SH-SY5Y (cell line): ENCODE results near the gene TRIM15.

ENCODE experiments used
- GATA2 ChIP-seq: IDR thresholded peaks from 2 replicates; pipeline ENCODE4 v1.6.1; 2011; ENCODE audit warnings: mild to moderate bottlenecking, low read depth, low read length
- GATA3 ChIP-seq: IDR thresholded peaks from 2 replicates; pipeline ENCODE4 v1.6.1; 2011; ENCODE audit warnings: low read depth, mild to moderate bottlenecking, low read length, moderate library complexity

- TF ChIP-seq GATA3, result no peak
- TF ChIP-seq GATA2, result no peak
These were observed 50.8 kb downstream of the TRIM15 start for GRCh38 chr6:30213957-30214656.
